ENCODE measurements around the gene TXLNB. TPM values are rescaled to one million over a fixed set of nuclear protein-coding genes. Genes with fewer than 3 reads are reported as not detected.

Gene TXLNB
- polyA plus RNA-seq, 2 of the 4 experiments (the other 2 are of a cell fraction) = not detected

DNA sequence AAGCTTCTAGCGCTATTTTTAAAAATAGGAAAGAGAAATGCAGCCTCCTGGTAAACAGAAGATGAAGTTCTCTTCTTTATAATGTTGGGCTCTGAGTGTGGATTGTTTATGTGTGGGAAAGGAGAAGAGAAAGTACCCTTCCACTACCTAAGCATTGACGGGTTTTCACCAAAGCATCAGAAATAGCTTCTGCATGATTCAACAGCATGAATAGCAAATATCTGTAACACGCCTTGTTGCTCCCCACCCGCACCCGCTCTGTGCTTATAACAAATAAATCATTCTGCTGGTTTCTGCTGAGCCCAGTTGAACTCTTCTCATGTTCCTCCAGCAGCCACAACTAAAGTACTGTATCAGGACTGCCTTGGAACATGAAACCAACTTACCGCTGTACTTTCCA lies 20.7 kb downstream of the TXLNB start:
- ChIA-PET POLR2A (no interaction called here), CTCF (no interaction called here)
- peak in 1 of 2 experiments; percentile 34; a peak in 1 of 6 replicates for ATAC-seq
- 29% methylated on average over 6 of the region's 6 CpGs for WGBS (ENCODE audit: missing lambda C conversion rate)
- Histone ChIP-seq H3K4me2 (no peak overlapping the region), H3K27ac (no peak overlapping the region), H3K4me3 (no peak overlapping the region), H3K9me3 (no peaks in the 10 kb centered on the region), H3K4me1 (no peaks in the 10 kb centered on the region)
- peak in 1 of 2 experiments; percentile 9 for DNase-seq (ENCODE audit: low read depth in 1 of 2, low spot score in 1 of 2)
- FAIRE-seq = no peak
- TF ChIP-seq RCOR1 (IDR thresholded peaks at IDR 0.05; ENCODE audit: low read depth, low read length) (no peak), CHD2 (IDR thresholded peaks at IDR 0.05; ENCODE audit: low read length, partially characterized antibody) (no peak), CHD4 (IDR thresholded peaks at IDR 0.05; ENCODE audit: borderline replicate concordance) (no peak), GATA3 (IDR thresholded peaks at IDR 0.05; ENCODE audit: borderline replicate concordance) (no peak), JUNB (IDR thresholded peaks at IDR 0.05) (no peak), EHMT2 (IDR thresholded peaks at IDR 0.05; ENCODE audit: low read depth) (no peak), TFCP2L1 (CRISPR knock-in tag; IDR thresholded peaks at IDR 0.05) (no peak), HOXB13 (CRISPR knock-in tag; IDR thresholded peaks at IDR 0.05; ENCODE audit: low read depth) (no peak), POLR2A (IDR thresholded peaks at IDR 0.05; ENCODE audit: low read length) (no peak), HDAC2 (IDR thresholded peaks at IDR 0.05) (no peak), ESRRA (IDR thresholded peaks at IDR 0.05; ENCODE audit: borderline replicate concordance, low read length) (no peak), TP53 (CRISPR knock-in tag; IDR thresholded peaks at IDR 0.05) (no peak), SMC3 (IDR thresholded peaks at IDR 0.05) (no peak), NFE2L2 (conservative IDR thresholded peaks at IDR 0.05; ENCODE audit: low read length) (no peak), RAD21 (conservative IDR thresholded peaks at IDR 0.05 in 1 of 2, IDR thresholded peaks at IDR 0.05 in 1 of 2) (no peak), ZFP36 (IDR thresholded peaks at IDR 0.05; ENCODE audit: borderline replicate concordance, partially characterized antibody) (no peak)
- TF ChIP-seq, protein P1, sequence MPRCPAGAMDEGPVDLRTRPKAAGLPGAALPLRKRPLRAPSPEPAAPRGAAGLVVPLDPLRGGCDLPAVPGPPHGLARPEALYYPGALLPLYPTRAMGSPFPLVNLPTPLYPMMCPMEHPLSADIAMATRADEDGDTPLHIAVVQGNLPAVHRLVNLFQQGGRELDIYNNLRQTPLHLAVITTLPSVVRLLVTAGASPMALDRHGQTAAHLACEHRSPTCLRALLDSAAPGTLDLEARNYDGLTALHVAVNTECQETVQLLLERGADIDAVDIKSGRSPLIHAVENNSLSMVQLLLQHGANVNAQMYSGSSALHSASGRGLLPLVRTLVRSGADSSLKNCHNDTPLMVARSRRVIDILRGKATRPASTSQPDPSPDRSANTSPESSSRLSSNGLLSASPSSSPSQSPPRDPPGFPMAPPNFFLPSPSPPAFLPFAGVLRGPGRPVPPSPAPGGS (IDR thresholded peaks at IDR 0.05) = no peak
- TF ChIP-seq, protein P2, sequence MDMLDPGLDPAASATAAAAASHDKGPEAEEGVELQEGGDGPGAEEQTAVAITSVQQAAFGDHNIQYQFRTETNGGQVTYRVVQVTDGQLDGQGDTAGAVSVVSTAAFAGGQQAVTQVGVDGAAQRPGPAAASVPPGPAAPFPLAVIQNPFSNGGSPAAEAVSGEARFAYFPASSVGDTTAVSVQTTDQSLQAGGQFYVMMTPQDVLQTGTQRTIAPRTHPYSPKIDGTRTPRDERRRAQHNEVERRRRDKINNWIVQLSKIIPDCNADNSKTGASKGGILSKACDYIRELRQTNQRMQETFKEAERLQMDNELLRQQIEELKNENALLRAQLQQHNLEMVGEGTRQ (IDR thresholded peaks at IDR 0.05) = no peak
- TF ChIP-seq, protein P3, sequence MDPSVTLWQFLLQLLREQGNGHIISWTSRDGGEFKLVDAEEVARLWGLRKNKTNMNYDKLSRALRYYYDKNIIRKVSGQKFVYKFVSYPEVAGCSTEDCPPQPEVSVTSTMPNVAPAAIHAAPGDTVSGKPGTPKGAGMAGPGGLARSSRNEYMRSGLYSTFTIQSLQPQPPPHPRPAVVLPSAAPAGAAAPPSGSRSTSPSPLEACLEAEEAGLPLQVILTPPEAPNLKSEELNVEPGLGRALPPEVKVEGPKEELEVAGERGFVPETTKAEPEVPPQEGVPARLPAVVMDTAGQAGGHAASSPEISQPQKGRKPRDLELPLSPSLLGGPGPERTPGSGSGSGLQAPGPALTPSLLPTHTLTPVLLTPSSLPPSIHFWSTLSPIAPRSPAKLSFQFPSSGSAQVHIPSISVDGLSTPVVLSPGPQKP (IDR thresholded peaks at IDR 0.05; ENCODE audit: low read depth, low read length) = no peak
- TF ChIP-seq, protein P4, sequence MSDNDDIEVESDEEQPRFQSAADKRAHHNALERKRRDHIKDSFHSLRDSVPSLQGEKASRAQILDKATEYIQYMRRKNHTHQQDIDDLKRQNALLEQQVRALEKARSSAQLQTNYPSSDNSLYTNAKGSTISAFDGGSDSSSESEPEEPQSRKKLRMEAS (IDR thresholded peaks at IDR 0.05) = no peak

DNA sequence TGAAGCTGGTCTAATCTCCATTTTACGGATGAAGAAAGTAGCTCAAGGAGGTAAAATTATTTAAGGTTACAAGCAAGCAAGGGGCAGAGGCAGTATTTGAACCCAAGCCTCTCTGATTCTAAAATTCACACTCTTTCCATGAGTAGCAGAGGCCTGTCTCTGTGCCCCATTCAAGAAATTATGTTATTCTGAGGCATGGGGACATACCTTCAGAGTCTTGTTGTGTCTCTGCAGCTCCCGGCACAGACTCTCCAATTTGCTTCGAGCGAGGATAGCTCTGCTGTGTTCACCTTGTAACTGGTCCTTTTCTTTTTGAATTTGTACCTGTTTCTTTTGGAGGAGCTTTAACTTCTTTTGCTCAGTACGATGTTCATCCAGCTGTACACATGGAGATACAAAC lies 21.5 kb downstream of the TXLNB start:
- FAIRE-seq = no peak
- POLR2A ChIA-PET = no interaction called here

More for the DNA sequence above, 21.5 kb downstream of the TXLNB start:
- Histone ChIP-seq H3K4me1 (peaks cover 3% of the 10 kb centered on the region; the same call in 2 of the 3 replicates), H3K27ac (no peak overlapping the region), H3K9me3 (no peaks in the 10 kb centered on the region), H3K4me3 (no peak overlapping the region), H3K4me2 (no peak overlapping the region)
- ATAC-seq (no peak), DNase-seq (ENCODE audit: low read depth in 1 of 2, low spot score in 1 of 2) (no peak)
- TF ChIP-seq FOXS1 (CRISPR knock-in tag; IDR thresholded peaks at IDR 0.05) (no peak), HOXA7 (CRISPR knock-in tag; IDR thresholded peaks at IDR 0.05) (no peak), HEYL (CRISPR knock-in tag; IDR thresholded peaks at IDR 0.05) (no peak), FOSL2 (IDR thresholded peaks at IDR 0.05) (no peak), FOSL2 (CRISPR knock-in tag; IDR thresholded peaks at IDR 0.05) (no peak)
- TF ChIP-seq, protein P5, sequence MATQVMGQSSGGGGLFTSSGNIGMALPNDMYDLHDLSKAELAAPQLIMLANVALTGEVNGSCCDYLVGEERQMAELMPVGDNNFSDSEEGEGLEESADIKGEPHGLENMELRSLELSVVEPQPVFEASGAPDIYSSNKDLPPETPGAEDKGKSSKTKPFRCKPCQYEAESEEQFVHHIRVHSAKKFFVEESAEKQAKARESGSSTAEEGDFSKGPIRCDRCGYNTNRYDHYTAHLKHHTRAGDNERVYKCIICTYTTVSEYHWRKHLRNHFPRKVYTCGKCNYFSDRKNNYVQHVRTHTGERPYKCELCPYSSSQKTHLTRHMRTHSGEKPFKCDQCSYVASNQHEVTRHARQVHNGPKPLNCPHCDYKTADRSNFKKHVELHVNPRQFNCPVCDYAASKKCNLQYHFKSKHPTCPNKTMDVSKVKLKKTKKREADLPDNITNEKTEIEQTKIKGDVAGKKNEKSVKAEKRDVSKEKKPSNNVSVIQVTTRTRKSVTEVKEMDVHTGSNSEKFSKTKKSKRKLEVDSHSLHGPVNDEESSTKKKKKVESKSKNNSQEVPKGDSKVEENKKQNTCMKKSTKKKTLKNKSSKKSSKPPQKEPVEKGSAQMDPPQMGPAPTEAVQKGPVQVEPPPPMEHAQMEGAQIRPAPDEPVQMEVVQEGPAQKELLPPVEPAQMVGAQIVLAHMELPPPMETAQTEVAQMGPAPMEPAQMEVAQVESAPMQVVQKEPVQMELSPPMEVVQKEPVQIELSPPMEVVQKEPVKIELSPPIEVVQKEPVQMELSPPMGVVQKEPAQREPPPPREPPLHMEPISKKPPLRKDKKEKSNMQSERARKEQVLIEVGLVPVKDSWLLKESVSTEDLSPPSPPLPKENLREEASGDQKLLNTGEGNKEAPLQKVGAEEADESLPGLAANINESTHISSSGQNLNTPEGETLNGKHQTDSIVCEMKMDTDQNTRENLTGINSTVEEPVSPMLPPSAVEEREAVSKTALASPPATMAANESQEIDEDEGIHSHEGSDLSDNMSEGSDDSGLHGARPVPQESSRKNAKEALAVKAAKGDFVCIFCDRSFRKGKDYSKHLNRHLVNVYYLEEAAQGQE (IDR thresholded peaks at IDR 0.05) = no peak
- 94% methylated on average over 5 of the region's 5 CpGs for WGBS (ENCODE audit: missing lambda C conversion rate)
- CTCF ChIA-PET = no interaction called here

Data from A549 (cell line).